ENCODE results near the gene FHIP1B.

The FHIP1B gene

GRCh38 chr11:6223854-6224253 lies 10.6 kb downstream of the FHIP1B start:
- Mint-ChIP-seq H3K4me1 (peaks cover 17% of the 10 kb centered on the region), H3K27ac (no peak overlapping the region)

GRCh38 chr11:6219359-6219758 lies 15.1 kb downstream of the FHIP1B start:
- H3K4me1 Mint-ChIP-seq: peaks cover 5% of the 10 kb centered on the region

More at GRCh38 chr11:6223854-6224253, 10.6 kb downstream of the FHIP1B start:
- H3K9me3 Mint-ChIP-seq: no peaks in the 10 kb centered on the region
- no peak for ATAC-seq
- DNase-seq: no peak
- no peak overlapping the region for H3K4me3 Mint-ChIP-seq
- H3K27me3 Mint-ChIP-seq: no peaks in the 10 kb centered on the region

GRCh38 chr11:6217722-6218121 lies 16.7 kb downstream of the FHIP1B start:
- H3K4me3 Mint-ChIP-seq: no peak overlapping the region
- no peaks in the 10 kb centered on the region for H3K27me3 Mint-ChIP-seq
- no peak for ATAC-seq

More at GRCh38 chr11:6219359-6219758, 15.1 kb downstream of the FHIP1B start:
- Mint-ChIP-seq H3K4me3 (no peak overlapping the region), H3K27me3 (no peaks in the 10 kb centered on the region), H3K9me3 (no peaks in the 10 kb centered on the region), H3K27ac (peak overlapping the region in 1 of 2 donors; percentile 14)
- ATAC-seq (no peak), DNase-seq (no peak)

DNA sequence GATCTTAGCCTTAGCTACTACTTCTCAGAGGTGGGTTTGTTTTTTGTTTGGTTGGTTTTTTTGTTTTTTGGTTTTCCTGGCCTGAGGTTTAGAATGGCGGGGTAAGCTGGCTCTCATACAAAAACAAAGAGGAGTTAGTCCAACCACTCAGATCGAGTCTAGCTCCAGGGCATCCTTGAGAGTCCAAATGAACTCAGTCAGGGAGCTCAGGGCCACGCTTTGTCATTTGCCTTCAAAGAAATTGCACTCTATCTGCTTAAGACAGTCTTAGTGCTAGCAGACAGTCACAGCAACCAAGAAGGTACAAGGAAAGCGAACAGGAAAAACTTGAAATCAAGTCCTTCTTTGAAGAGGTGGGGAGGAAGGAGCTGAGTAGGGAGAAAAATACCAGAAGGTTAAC lies 17.9 kb downstream of the FHIP1B start:
- Mint-ChIP-seq H3K27me3 (no peaks in the 10 kb centered on the region), H3K4me3 (no peak overlapping the region), H3K4me1 (peaks cover 5% of the 10 kb centered on the region), H3K9me3 (no peaks in the 10 kb centered on the region), H3K27ac (no peak overlapping the region)
- no peak for DNase-seq
- ATAC-seq: no peak

More at GRCh38 chr11:6217722-6218121, 16.7 kb downstream of the FHIP1B start:
- no peaks in the 10 kb centered on the region for H3K9me3 Mint-ChIP-seq
- no peak for DNase-seq
- peak overlapping the region in 1 of 2 donors; percentile 75 for H3K27ac Mint-ChIP-seq
- peaks cover 5% of the 10 kb centered on the region for H3K4me1 Mint-ChIP-seq

- Mint-ChIP-seq H3K27ac (no peak overlapping the region), H3K4me3 (no peak overlapping the region), H3K4me1 (peaks cover 2% of the 10 kb centered on the region), H3K9me3 (no peaks in the 10 kb centered on the region), H3K27me3 (no peaks in the 10 kb centered on the region)
- no peak for DNase-seq
- no peak for ATAC-seq
Measured at GRCh38 chr11:6214530-6214929, 19.9 kb downstream of the FHIP1B start.

GRCh38 chr11:6210274-6210955 lies 24.0 kb downstream of the FHIP1B start:
- ATAC-seq: peak; percentile 34
- no peaks in the 10 kb centered on the region for H3K27me3 Mint-ChIP-seq
- peaks cover under 1% of the 10 kb centered on the region for H3K4me1 Mint-ChIP-seq
- H3K9me3 Mint-ChIP-seq: no peaks in the 10 kb centered on the region
- DNase-seq: no peak
- peak overlapping the region; percentile 28 to 85 for H3K27ac Mint-ChIP-seq
- H3K4me3 Mint-ChIP-seq: no peak overlapping the region

- ATAC-seq: no peak
- no peaks in the 10 kb centered on the region for H3K9me3 Mint-ChIP-seq
Measured at GRCh38 chr11:6209801-6210200, 24.6 kb downstream of the FHIP1B start.

GRCh38 chr11:6206456-6207180 lies 27.8 kb downstream of the FHIP1B start:
- H3K27ac Mint-ChIP-seq: no peak overlapping the region
- ATAC-seq (no peak), DNase-seq (no peak)
- peaks cover 30% of the 10 kb centered on the region for H3K4me1 Mint-ChIP-seq
- no peaks in the 10 kb centered on the region for H3K9me3 Mint-ChIP-seq
- H3K27me3 Mint-ChIP-seq: no peaks in the 10 kb centered on the region
- H3K4me3 Mint-ChIP-seq: no peak overlapping the region

More at GRCh38 chr11:6209801-6210200, 24.6 kb downstream of the FHIP1B start:
- DNase-seq: no peak
- Mint-ChIP-seq H3K27ac (no peak overlapping the region), H3K4me3 (no peak overlapping the region), H3K4me1 (peaks cover 6% of the 10 kb centered on the region), H3K27me3 (no peaks in the 10 kb centered on the region)

DNA sequence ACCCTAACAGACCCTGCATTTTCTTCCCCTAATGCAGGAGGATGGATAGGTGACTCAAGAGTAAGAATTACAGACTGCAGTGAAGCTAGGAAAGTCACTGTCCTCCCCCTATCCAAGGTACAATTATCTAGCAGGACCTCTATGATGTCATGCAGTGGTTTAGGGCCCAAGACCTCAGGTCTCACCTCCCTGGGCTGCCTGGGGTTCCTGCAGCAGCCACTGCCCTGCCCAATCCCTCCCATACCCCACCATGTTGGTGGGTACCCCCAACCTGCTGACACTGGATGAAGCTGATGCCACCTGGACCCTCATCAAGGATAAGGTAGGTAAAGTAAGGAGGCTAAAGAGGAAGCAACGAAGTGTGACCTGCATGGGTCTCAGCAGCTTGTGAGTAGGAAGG lies 29.1 kb downstream of the FHIP1B start, which contains the start of gene C11orf42:
Gene C11orf42 (plus strand): TSS at position 192 of the 400 bp plus-strand sequence. CDS start 59 bp downstream, at position 251.
- Mint-ChIP-seq H3K4me1 (peaks cover 41% of the 10 kb centered on the region), H3K27me3 (no peaks in the 10 kb centered on the region), H3K4me3 (no peak within 1 kb of the TSS), H3K27ac (no peak within 1 kb of the TSS), H3K9me3 (no peaks in the 10 kb centered on the region)
- ATAC-seq (no peak), DNase-seq (no peak)

GRCh38 chr11:6204706-6205105 lies 29.7 kb downstream of the FHIP1B start:
- Mint-ChIP-seq H3K27ac (no peak overlapping the region), H3K9me3 (no peaks in the 10 kb centered on the region), H3K4me1 (peaks cover 41% of the 10 kb centered on the region), H3K4me3 (no peak overlapping the region), H3K27me3 (no peaks in the 10 kb centered on the region)
- DNase-seq: no peak
- ATAC-seq: no peak

GRCh38 chr11:6203327-6203726 lies 31.1 kb downstream of the FHIP1B start:
- no peaks in the 10 kb centered on the region for H3K9me3 Mint-ChIP-seq

GRCh38 chr11:6202041-6202440 lies 32.4 kb downstream of the FHIP1B start:
- H3K27ac Mint-ChIP-seq: no peak overlapping the region
- DNase-seq (no peak), ATAC-seq (no peak)
- H3K9me3 Mint-ChIP-seq: no peaks in the 10 kb centered on the region
- peaks cover 41% of the 10 kb centered on the region for H3K4me1 Mint-ChIP-seq
- no peak overlapping the region for H3K4me3 Mint-ChIP-seq
- no peaks in the 10 kb centered on the region for H3K27me3 Mint-ChIP-seq

More at GRCh38 chr11:6203327-6203726, 31.1 kb downstream of the FHIP1B start:
- Mint-ChIP-seq H3K27ac (peak overlapping the region in 1 of 2 donors; percentile 1), H3K4me1 (peaks cover 41% of the 10 kb centered on the region), H3K27me3 (no peaks in the 10 kb centered on the region), H3K4me3 (no peak overlapping the region)
- peak in 1 of 2 donors; percentile 22 for DNase-seq
- ATAC-seq: peak; percentile 69

DNA sequence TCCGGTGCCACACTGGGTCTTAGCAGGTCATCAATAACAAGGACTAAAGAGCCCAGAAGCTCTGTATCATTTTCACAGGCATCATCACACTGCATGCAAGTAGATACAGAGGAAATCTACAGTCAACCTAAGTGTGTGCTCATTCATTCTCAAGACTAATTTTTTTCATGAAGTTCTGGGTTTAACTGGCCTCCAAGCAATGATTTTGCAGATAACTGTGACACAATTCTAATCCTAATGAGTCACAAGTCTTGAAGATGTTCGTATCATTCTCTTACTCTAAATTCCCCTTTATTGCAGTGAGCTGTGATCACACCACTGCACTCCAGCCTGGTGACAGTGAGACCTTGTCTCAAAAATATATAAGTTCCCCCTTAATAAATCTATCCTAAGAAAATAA lies 33.0 kb downstream of the FHIP1B start:
- Mint-ChIP-seq H3K4me1 (peaks cover 44% of the 10 kb centered on the region), H3K27ac (no peak overlapping the region), H3K9me3 (no peaks in the 10 kb centered on the region), H3K4me3 (no peak overlapping the region), H3K27me3 (no peaks in the 10 kb centered on the region)
- DNase-seq: no peak
- ATAC-seq: peak; percentile 71

DNA sequence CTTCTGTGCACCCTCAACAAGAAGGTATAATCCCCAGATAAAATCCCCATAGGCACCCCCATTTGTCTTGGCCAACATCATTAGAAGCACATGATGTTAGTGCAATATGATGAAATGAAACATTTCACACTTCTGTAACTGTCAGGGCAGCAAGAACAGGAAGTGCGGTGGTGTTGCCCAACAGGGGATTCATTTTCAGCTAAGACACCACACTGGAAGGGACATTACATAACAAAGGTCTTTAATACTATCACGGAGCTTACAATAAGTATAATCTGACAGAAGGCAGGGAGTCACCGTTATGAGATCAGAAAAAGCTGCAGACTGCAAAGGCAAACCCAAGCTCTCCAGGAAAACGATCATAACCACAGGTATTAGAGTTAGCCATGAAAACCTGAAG lies 33.5 kb downstream of the FHIP1B start:
- Mint-ChIP-seq H3K27me3 (no peaks in the 10 kb centered on the region), H3K9me3 (no peaks in the 10 kb centered on the region), H3K27ac (peak overlapping the region in 1 of 2 donors; percentile 83), H3K4me3 (no peak overlapping the region), H3K4me1 (peaks cover 49% of the 10 kb centered on the region)
- DNase-seq (peak in 1 of 2 donors; percentile 24), ATAC-seq (peak; percentile 44)

GRCh38 chr11:6199174-6199810 lies 35.1 kb downstream of the FHIP1B start, which contains the start of gene OR52W1:
Gene OR52W1, plus strand, starts transcription at chr11:6199224. Its CDS starts 0 bp downstream, at chr11:6199224.
- H3K27me3 Mint-ChIP-seq: no peaks in the 10 kb centered on the region
- ATAC-seq (no peak), DNase-seq (no peak)
- H3K9me3 Mint-ChIP-seq: no peaks in the 10 kb centered on the region
- peaks cover 41% of the 10 kb centered on the region for H3K4me1 Mint-ChIP-seq
- peak within 1 kb of the TSS; percentile 52 to 56 for H3K27ac Mint-ChIP-seq
- H3K4me3 Mint-ChIP-seq: no peak within 1 kb of the TSS
